GM18873 (cell line): ENCODE measurements around the gene NUDT5.
"Not testable (repeated sequence)": the region's sequence is repeated elsewhere in the genome, so short reads cannot be mapped to it uniquely, and the experiment has no call there.

Experiments used
- ATAC-seq: cut with Tn5 transposase; IDR thresholded peaks from one replicate; pipeline ENCODE4 v1.9.1; 2021; ENCODE audit warnings: mild to moderate bottlenecking, moderate library complexity, moderate number of reproducible peaks; ENCODE audit not compliant: unreplicated experiment, low FRiP score

NUDT5 gene

GRCh38 chr10:12195603-12196506 is at the start of gene NUDT5, which contains the start of gene CDC123:
Gene NUDT5, minus strand, starts transcription at chr10:12195891. Its CDS starts 9,600 bp downstream, at chr10:12186291.
Gene CDC123, plus strand, starts transcription at chr10:12196188. Its CDS starts 58 bp downstream, at chr10:12196246.
- peak; percentile 80 for ATAC-seq

- ATAC-seq = no peak
Measured at GRCh38 chr10:12243864-12244620, 48.4 kb upstream of the NUDT5 start.

DNA sequence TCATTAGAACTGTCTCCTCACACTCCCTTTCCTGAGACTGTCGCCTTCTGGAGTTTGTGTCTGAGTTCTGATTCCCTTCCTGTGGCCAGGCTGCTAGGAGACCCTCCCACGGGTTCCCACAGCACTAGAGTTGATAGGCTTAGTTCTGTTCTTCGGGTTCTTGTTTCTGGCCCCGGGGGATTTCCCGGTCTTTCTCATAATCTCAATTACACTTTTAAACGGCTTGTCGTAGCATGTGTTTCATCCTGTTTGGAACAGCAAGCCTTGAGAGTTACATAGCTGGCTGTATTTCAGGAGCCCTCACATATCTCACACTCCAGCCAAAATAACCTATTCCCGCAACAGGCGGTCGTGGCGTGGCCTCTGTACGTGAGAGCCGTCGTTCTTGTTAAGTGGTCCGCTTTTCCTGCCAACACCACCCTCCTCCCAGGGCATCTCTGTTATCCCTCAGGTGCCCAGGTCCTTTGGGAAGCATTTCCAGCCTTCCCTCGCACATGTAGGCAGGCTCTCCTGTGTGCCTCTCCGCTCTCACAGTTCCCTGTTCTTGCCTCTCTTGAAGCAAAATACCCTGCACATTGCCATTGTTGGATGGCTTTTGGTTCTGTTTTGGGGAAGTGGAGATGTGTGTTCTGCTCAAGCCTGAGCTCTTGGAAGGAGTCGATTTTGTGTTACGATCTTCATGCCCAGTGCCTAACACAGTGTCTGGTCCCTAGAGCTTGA is 46.3 kb upstream of the NUDT5 start:
- ATAC-seq = no peak

- no peak for ATAC-seq
Measured at GRCh38 chr10:12238821-12239220, 43.1 kb upstream of the NUDT5 start.

DNA sequence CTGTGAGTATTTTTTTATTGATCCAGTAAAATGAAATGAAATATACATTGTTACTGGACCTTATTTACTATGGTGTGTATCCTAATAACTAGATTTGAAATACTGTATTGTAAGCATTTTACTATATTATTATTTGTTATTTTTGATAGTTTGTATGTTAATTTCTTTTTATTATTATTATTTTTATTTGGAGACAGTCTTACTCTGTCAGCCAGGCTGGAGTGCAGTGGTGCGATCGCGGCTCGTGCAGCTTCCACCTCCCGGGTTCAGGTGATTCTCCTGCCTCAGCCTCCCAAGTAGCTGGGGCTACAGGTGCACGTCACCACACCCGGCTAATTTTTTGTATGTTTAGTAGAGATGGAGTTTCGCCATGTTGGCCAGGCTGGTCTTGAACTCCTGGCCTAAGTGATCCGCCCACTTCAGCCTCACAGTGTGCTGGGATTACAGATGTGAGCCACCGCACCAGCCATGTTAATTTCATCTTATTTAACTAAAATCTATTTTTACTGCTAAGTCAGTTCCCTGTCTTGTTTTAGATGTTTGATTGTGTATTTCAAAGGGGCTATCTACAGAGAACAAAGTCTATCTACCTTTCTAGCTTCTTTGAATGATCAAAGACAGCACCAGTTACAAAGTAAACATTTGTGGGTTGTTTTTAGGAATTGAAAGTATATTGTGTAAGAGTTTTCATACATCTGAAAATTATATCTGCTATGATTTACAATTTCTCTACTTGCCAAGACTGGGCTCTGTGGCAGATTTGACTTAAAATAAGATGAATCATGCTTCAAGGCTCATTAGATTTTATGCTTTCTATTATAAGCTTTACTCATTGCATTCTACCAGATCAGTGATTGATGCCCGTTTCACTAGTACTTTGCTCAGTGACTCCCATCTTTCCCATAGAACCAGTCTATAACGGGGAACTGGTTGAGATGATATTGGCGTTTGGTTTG is 41.9 kb upstream of the NUDT5 start:
- no peak for ATAC-seq

DNA sequence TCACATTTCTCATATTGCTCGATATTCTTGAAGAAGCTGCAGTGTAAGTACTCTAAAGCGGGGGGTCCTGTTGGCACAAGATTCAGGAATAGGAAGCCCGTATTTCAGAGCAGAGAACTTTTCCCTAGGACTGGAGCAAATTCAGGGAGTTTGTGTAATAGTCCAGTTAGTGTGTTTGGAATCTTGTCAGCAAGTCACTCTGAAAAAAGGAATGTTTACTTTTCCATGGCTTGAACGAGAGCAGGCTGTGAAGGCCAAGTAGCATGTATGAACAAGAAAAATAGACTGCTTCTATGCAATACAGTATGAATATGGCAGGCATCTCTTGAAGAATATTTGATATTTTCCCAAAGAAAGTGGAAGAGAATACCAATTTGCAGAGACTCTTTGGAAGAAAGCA is 40.1 kb upstream of the NUDT5 start:
- no peak for ATAC-seq

DNA sequence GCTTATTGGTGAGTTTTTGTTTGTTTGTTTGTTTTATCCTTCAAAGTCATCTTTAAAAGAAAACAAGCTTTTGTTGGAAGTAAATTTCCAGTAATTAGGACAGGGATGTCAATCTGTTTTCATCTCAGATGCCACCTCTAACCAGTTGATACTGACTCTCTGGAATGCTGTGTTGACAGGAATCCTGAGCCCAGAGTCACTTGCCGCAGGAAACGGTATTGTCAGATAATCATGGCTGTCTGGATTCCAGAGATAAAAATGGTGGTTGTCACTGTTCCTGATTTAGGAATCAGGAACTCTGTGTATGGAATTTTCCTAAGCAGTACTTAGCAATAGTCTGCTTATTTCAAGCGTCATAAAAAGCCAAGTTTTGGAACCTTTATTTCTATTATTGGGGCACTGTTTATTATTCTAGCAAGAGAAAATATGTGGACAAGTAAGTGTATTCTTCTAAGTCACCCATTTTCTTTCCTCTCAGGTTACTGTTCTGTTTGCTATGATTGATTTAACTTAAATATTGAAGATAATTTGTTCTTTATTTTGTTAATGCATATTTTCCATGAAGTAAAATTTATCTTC is 39.5 kb upstream of the NUDT5 start:
- no peak for ATAC-seq

GRCh38 chr10:12234687-12235086 is 39.0 kb upstream of the NUDT5 start:
- ATAC-seq = not testable (repeated sequence)

- no peak for ATAC-seq
Measured at GRCh38 chr10:12228851-12229250, 33.2 kb upstream of the NUDT5 start.

DNA sequence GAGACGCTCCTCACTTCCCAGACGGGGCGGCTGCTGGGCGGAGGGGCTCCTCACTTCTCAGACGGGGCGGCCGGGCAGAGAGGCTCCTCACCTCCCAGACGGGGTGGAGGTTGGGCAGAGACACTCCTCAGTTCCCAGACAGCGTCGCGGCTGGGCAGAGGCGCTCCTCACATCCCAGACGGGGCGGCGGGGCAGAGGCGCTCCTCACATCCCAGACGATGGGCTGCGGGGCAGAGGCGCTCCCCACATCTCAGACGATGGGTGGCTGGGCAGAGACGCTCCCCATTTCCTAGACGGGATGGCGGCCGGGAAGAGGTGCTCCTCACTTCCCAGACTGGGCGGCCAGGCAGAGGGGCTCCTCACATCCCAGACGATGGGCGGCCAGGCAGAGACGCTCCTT is 30.7 kb upstream of the NUDT5 start:
- ATAC-seq = not testable (repeated sequence)

DNA sequence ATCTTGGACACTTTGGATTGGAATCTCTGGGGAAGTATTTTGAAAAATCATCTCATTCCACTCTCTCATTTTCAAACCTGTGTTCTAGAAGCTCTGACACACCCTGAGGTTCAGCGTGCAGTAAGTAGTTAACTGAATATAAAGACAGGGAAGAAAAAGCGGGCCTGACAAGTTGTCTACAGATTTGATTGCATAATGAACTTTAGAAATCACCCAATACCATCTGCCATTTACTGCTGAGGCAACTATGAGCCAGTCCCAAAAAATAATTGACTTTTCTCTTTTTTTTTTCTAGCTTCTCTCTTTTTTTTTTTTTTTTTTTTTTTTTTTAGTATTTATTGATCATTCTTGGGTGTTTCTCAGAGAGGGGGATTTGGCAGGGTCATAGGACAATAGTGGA is 29.8 kb upstream of the NUDT5 start:
- no peak for ATAC-seq

- no peak for ATAC-seq
Measured at GRCh38 chr10:12221323-12222298, 25.9 kb upstream of the NUDT5 start.

DNA sequence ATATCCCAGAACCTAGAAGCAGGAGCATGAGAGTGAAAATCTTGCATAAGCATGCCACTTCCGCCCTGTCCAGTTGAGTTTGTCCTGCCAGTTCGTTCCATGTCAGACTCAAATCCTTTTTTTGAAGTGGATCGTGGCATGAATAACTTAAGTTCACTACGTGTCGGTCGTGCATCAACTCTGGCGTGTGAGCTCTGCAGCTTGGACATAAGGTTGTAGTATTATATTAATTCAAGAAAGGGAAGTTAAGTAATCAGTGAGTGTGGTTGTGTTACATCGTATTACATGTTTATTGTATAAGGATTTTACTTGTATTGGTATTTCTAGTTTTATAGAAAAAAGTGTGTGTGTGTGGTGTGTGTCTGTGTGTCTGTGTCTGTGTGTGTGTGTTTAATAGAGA is 23.3 kb upstream of the NUDT5 start:
- ATAC-seq = no peak

GRCh38 chr10:12214763-12215218 is 19.1 kb upstream of the NUDT5 start:
- no peak for ATAC-seq

- ATAC-seq = no peak
Measured at GRCh38 chr10:12214093-12214492, 18.4 kb upstream of the NUDT5 start.

- ATAC-seq = no peak
Measured at GRCh38 chr10:12213621-12214020, 17.9 kb upstream of the NUDT5 start.

- ATAC-seq = no peak
Measured at GRCh38 chr10:12212454-12212853, 16.8 kb upstream of the NUDT5 start.

DNA sequence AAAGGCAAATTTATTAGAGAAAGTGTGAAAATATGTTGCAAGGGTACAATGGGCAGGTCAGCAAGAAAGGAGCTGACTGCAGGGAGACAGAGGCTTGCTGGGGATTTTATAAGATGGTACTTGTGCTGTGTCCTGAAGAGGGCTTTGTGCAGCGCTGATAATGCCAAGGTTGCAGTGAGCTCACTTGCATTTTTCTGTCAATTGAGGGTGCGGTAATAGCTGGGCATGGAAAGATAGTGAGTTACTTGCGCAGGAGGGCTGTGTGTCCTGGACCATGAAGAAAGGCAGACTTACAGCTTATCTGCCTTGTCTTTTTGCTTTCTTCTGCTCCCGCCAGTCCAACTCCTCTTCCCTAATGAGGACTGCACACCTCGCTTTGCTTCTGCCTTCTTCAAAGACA is 12.8 kb upstream of the NUDT5 start:
- ATAC-seq = no peak
